WTC11 (cell line): Measurements from ENCODE around the gene C16orf74. TPM values are rescaled to one million over a fixed set of nuclear protein-coding genes. Genes with fewer than 3 reads are reported as not detected.

Source experiments
- ATAC-seq: fragments of 200-7000 bp; cut with Tn5 transposase; 2 replicates; pipeline ENCODE4 v1.10.0; 2021; ENCODE audit warnings: mild to moderate bottlenecking, moderate library complexity
- CTCF ChIA-PET: fragments of 300-600 bp; sonication (Branson Sonifier 250); formaldehyde crosslinking; loops from one replicate; lab custom pipeline; 2021; ENCODE audit warnings: antibody characterized with exemption; lab: Charles Lee
- POLR2A ChIA-PET: fragments of 350-600 bp; sonication (Branson Sonifier 250); formaldehyde crosslinking; loops from one replicate; lab custom pipeline; 2021; ENCODE audit warnings: antibody characterized with exemption; lab: Charles Lee
- DNase-seq: peaks from one replicate; pipeline ENCODE4 v3.0.0; 2021; ENCODE audit warnings: low spot score
- H3K27ac Mint-ChIP-seq: 2 replicates; pipeline ENCODE4 v1.8.0; 2021; ENCODE audit warnings: mixed read lengths
- H3K27me3 Mint-ChIP-seq: 2 replicates; pipeline ENCODE4 v1.8.0; 2021; ENCODE audit warnings: low read depth, mild to moderate bottlenecking, moderate library complexity, mixed read lengths
- H3K36me3 Mint-ChIP-seq: 2 replicates; pipeline ENCODE4 v1.8.0; 2021; ENCODE audit warnings: mixed read lengths
- H3K4me1 Mint-ChIP-seq: 2 replicates; pipeline ENCODE4 v1.8.0; 2022; ENCODE audit warnings: mixed read lengths
- H3K4me3 Mint-ChIP-seq: 2 replicates; pipeline ENCODE4 v1.8.0; 2021; ENCODE audit warnings: mild to moderate bottlenecking, moderate library complexity, mixed read lengths
- H3K9me3 Mint-ChIP-seq: 2 replicates; pipeline ENCODE4 v1.8.0; 2021; ENCODE audit warnings: mixed read lengths
- ATF1 ChIP-seq: sonication (generic); formaldehyde crosslinking; IDR thresholded peaks from 2 replicates; pipeline ENCODE4 v1.8.1; 2023; ENCODE audit warnings: mild to moderate bottlenecking, moderate library complexity, missing genetic modification reagents
- ATF6 ChIP-seq: sonication (generic); formaldehyde crosslinking; IDR thresholded peaks from 2 replicates; pipeline ENCODE4 v1.8.1; 2023; ENCODE audit warnings: mild to moderate bottlenecking, missing genetic modification reagents
- CDX4 ChIP-seq: fragments of 250-450 bp; sonication (Bioruptor Pico); IDR thresholded peaks from 2 replicates; pipeline ENCODE4 v1.9.0; 2021; ENCODE audit warnings: moderate library complexity, mild to moderate bottlenecking, inconsistent platforms, borderline replicate concordance
- CREM ChIP-seq: sonication (generic); formaldehyde crosslinking; IDR thresholded peaks from 2 replicates; pipeline ENCODE4 v1.8.1; 2022; ENCODE audit warnings: mild to moderate bottlenecking, missing genetic modification reagents, moderate library complexity
- FOXJ3 ChIP-seq: sonication (generic); formaldehyde crosslinking; IDR thresholded peaks from 2 replicates; pipeline ENCODE4 v1.9.0; 2021; ENCODE audit warnings: missing genetic modification reagents, mild to moderate bottlenecking, borderline replicate concordance
- GRHL2 ChIP-seq: fragments of 250-450 bp; sonication (Bioruptor Pico); IDR thresholded peaks from 2 replicates; pipeline ENCODE4 v1.8.0; 2022; ENCODE audit warnings: mild to moderate bottlenecking, moderate library complexity; ENCODE audit not compliant: insufficient replicate concordance, severe bottlenecking
- KAT7 ChIP-seq: sonication (generic); formaldehyde crosslinking; IDR thresholded peaks from 2 replicates; pipeline ENCODE4 v1.8.1; 2023; ENCODE audit warnings: missing genetic modification reagents, mild to moderate bottlenecking, borderline replicate concordance
- NR3C1 ChIP-seq: sonication (generic); formaldehyde crosslinking; conservative IDR thresholded peaks from 2 replicates; pipeline ENCODE4 v1.8.1; 2023; ENCODE audit warnings: low read depth, mild to moderate bottlenecking, missing genetic modification reagents
- PRRX2 ChIP-seq: fragments of 250-450 bp; sonication (Bioruptor Pico); IDR thresholded peaks from 2 replicates; pipeline ENCODE4 v1.8.0; 2021; ENCODE audit warnings: mild to moderate bottlenecking
- RORB ChIP-seq: fragments of 250-450 bp; sonication (Bioruptor Pico); IDR thresholded peaks from 2 replicates; pipeline ENCODE4 v1.9.0; 2021; ENCODE audit warnings: mild to moderate bottlenecking
- SMAD4 ChIP-seq: sonication (generic); formaldehyde crosslinking; IDR thresholded peaks from 2 replicates; pipeline ENCODE4 v1.8.0; 2022; ENCODE audit warnings: mild to moderate bottlenecking, missing genetic modification reagents
- ZMAT4 ChIP-seq: fragments of 250-450 bp; sonication (Bioruptor Pico); IDR thresholded peaks from 2 replicates; pipeline ENCODE4 v1.9.0; 2021; ENCODE audit warnings: mild to moderate bottlenecking
- ZNF396 ChIP-seq: fragments of 250-450 bp; sonication (Bioruptor Pico); IDR thresholded peaks from 2 replicates; pipeline ENCODE4 v1.8.0; 2021; ENCODE audit warnings: mild to moderate bottlenecking, moderate library complexity, borderline replicate concordance
- total RNA-seq: library from RNA; stranded (reverse); gene quantifications from 3 replicates; pipeline ENCODE4 v1.2.3, GENCODE V29; 2021
- TF ChIP-seq, protein P1 (sequence below): sonication (generic); formaldehyde crosslinking; IDR thresholded peaks from 2 replicates; pipeline ENCODE4 v1.8.1; 2022; ENCODE audit warnings: mild to moderate bottlenecking, moderate library complexity, missing genetic modification reagents
- TF ChIP-seq, protein P2 (sequence below): sonication (generic); formaldehyde crosslinking; IDR thresholded peaks from 2 replicates; pipeline ENCODE4 v1.8.1; 2023; ENCODE audit warnings: mild to moderate bottlenecking, missing genetic modification reagents
- TF ChIP-seq, protein P3 (sequence below): sonication (generic); formaldehyde crosslinking; IDR thresholded peaks from 2 replicates; pipeline ENCODE4 v1.8.1; 2023; ENCODE audit warnings: mild to moderate bottlenecking, missing genetic modification reagents, borderline replicate concordance
- TF ChIP-seq, protein P4 (sequence below): fragments of 250-450 bp; sonication (Bioruptor Pico); IDR thresholded peaks from 2 replicates; pipeline ENCODE4 v1.9.0; 2021; ENCODE audit warnings: mild to moderate bottlenecking, borderline replicate concordance

C16orf74 gene
- total RNA-seq, 1 experiment from 2014 or later, result 8.3 TPM

DNA sequence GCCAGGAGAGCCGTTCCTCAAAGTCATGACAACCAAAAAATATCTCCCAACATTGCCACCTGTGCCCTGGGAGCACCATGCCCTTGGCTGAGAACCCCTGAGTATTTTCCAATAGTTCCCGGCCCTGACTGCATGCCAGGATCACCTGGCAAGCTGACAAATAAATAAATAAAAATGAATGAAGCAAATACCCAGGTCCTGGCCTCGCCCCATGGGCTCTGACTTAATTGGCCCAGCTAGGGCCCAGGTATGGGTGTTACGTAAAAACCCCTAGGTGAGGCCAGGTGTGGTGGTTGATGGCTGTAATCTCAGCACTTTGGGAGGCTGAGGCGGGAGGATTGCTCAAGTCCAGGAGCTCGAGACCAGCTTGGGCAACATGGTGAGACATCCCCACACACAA lies 2.7 kb upstream of the C16orf74 start:
- CTCF ChIA-PET, result interaction anchor here (0.5 to 1.8 kb wide), 2 partner anchors 37 to 1571 kb away, joined by 3 to 7 read pairs; no protein-coding TSS in a partner anchor
- Mint-ChIP-seq H3K36me3 (no peaks in the 10 kb centered on the region), H3K4me3 (no peak overlapping the region), H3K27ac (no peak overlapping the region), H3K9me3 (no peaks in the 10 kb centered on the region), H3K27me3 (peaks cover 26% of the 10 kb centered on the region), H3K4me1 (peaks cover 33% of the 10 kb centered on the region)
- DNase-seq (no peak), ATAC-seq (no peak)
- TF ChIP-seq NR3C1 (CRISPR knock-in tag) (no peak), SMAD4 (no peak), CREM (CRISPR knock-in tag) (no peak), ATF6 (CRISPR knock-in tag) (no peak), ZNF396 (no peak), RORB (CRISPR knock-in tag) (no peak), CDX4 (CRISPR knock-in tag) (no peak), GRHL2 (CRISPR knock-in tag) (no peak), FOXJ3 (CRISPR knock-in tag) (no peak), KAT7 (no peak), ZMAT4 (no peak), PRRX2 (CRISPR knock-in tag) (no peak), ATF1 (CRISPR knock-in tag) (no peak)
- TF ChIP-seq, protein P1, sequence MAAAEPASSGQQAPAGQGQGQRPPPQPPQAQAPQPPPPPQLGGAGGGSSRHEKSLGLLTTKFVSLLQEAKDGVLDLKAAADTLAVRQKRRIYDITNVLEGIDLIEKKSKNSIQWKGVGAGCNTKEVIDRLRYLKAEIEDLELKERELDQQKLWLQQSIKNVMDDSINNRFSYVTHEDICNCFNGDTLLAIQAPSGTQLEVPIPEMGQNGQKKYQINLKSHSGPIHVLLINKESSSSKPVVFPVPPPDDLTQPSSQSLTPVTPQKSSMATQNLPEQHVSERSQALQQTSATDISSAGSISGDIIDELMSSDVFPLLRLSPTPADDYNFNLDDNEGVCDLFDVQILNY (CRISPR knock-in tag), result no peak
- TF ChIP-seq, protein P2, sequence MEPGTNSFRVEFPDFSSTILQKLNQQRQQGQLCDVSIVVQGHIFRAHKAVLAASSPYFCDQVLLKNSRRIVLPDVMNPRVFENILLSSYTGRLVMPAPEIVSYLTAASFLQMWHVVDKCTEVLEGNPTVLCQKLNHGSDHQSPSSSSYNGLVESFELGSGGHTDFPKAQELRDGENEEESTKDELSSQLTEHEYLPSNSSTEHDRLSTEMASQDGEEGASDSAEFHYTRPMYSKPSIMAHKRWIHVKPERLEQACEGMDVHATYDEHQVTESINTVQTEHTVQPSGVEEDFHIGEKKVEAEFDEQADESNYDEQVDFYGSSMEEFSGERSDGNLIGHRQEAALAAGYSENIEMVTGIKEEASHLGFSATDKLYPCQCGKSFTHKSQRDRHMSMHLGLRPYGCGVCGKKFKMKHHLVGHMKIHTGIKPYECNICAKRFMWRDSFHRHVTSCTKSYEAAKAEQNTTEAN, result no peak
- TF ChIP-seq, protein P3, sequence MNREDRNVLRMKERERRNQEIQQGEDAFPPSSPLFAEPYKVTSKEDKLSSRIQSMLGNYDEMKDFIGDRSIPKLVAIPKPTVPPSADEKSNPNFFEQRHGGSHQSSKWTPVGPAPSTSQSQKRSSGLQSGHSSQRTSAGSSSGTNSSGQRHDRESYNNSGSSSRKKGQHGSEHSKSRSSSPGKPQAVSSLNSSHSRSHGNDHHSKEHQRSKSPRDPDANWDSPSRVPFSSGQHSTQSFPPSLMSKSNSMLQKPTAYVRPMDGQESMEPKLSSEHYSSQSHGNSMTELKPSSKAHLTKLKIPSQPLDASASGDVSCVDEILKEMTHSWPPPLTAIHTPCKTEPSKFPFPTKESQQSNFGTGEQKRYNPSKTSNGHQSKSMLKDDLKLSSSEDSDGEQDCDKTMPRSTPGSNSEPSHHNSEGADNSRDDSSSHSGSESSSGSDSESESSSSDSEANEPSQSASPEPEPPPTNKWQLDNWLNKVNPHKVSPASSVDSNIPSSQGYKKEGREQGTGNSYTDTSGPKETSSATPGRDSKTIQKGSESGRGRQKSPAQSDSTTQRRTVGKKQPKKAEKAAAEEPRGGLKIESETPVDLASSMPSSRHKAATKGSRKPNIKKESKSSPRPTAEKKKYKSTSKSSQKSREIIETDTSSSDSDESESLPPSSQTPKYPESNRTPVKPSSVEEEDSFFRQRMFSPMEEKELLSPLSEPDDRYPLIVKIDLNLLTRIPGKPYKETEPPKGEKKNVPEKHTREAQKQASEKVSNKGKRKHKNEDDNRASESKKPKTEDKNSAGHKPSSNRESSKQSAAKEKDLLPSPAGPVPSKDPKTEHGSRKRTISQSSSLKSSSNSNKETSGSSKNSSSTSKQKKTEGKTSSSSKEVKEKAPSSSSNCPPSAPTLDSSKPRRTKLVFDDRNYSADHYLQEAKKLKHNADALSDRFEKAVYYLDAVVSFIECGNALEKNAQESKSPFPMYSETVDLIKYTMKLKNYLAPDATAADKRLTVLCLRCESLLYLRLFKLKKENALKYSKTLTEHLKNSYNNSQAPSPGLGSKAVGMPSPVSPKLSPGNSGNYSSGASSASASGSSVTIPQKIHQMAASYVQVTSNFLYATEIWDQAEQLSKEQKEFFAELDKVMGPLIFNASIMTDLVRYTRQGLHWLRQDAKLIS (CRISPR knock-in tag), result no peak
- TF ChIP-seq, protein P4, sequence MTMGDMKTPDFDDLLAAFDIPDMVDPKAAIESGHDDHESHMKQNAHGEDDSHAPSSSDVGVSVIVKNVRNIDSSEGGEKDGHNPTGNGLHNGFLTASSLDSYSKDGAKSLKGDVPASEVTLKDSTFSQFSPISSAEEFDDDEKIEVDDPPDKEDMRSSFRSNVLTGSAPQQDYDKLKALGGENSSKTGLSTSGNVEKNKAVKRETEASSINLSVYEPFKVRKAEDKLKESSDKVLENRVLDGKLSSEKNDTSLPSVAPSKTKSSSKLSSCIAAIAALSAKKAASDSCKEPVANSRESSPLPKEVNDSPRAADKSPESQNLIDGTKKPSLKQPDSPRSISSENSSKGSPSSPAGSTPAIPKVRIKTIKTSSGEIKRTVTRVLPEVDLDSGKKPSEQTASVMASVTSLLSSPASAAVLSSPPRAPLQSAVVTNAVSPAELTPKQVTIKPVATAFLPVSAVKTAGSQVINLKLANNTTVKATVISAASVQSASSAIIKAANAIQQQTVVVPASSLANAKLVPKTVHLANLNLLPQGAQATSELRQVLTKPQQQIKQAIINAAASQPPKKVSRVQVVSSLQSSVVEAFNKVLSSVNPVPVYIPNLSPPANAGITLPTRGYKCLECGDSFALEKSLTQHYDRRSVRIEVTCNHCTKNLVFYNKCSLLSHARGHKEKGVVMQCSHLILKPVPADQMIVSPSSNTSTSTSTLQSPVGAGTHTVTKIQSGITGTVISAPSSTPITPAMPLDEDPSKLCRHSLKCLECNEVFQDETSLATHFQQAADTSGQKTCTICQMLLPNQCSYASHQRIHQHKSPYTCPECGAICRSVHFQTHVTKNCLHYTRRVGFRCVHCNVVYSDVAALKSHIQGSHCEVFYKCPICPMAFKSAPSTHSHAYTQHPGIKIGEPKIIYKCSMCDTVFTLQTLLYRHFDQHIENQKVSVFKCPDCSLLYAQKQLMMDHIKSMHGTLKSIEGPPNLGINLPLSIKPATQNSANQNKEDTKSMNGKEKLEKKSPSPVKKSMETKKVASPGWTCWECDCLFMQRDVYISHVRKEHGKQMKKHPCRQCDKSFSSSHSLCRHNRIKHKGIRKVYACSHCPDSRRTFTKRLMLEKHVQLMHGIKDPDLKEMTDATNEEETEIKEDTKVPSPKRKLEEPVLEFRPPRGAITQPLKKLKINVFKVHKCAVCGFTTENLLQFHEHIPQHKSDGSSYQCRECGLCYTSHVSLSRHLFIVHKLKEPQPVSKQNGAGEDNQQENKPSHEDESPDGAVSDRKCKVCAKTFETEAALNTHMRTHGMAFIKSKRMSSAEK (CRISPR knock-in tag), result no peak
- POLR2A ChIA-PET, result no interaction called here
